Activated naive CD8-positive, alpha-beta T cell (primary cell): ENCODE results near the gene VMAC.

Experiments
- H3K27ac Mint-ChIP-seq: one replicate; pipeline ENCODE4 v1.8.0; 2021; ENCODE audit warnings: mixed read lengths
- H3K27me3 Mint-ChIP-seq: one replicate; pipeline ENCODE4 v1.8.0; 2021; ENCODE audit warnings: mixed read lengths
- H3K36me3 Mint-ChIP-seq: one replicate; pipeline ENCODE4 v1.8.0; 2021; ENCODE audit warnings: mixed read lengths
- H3K4me1 Mint-ChIP-seq: one replicate; pipeline ENCODE4 v1.8.0; 2021; ENCODE audit warnings: low read depth, mixed read lengths
- H3K4me3 Mint-ChIP-seq: one replicate; pipeline ENCODE4 v1.8.0; 2021; ENCODE audit warnings: mild to moderate bottlenecking, mixed read lengths
- H3K9me3 Mint-ChIP-seq: one replicate; pipeline ENCODE4 v1.8.0; 2021; ENCODE audit warnings: low read depth, mixed read lengths

VMAC gene

DNA sequence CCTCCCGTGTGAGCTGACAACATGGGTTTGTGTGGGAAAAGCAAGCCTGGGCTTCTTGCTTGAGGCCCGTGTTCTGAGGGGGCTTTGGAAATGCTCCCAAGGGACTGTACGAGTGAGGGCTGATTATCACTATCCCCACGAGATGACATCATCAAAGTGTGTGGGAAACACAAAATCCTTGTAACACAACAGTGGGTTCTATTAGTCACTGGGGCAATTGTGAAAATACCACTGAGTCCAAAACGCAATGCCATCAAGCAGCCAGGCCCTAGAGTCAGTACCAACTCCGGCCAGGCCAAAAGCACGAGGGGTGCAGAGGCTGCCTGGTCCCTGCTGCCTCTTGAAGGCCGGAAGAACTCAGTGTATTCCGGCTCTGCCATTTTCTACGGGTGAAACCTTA lies 39.0 kb downstream of the VMAC start:
- Mint-ChIP-seq H3K4me3 (no peak overlapping the region), H3K36me3 (no peaks in the 10 kb centered on the region), H3K27me3 (no peaks in the 10 kb centered on the region), H3K4me1 (peaks cover 49% of the 10 kb centered on the region), H3K9me3 (no peaks in the 10 kb centered on the region), H3K27ac (peak overlapping the region; percentile 10)

DNA sequence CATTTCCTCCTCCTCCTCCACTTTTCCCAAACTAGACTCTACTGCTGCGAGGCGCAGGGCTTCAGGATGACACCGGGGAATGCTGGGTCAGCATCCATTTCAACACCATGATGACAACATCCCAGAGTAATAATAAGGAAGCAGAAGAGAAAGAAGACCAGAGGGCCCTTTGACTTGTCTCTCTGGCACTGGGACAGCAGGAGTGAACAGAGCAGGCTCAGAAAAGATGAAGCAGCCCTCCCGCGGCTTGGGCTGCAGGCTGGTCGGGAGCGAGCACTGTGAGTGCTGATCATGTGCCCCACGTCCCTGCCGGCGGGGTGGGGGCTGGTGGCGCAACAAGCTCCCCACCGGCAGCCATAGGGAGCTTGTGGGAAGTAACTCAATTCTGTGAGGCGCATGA lies 42.8 kb downstream of the VMAC start:
- Mint-ChIP-seq H3K27ac (peak overlapping the region; percentile 85), H3K36me3 (peaks cover 9% of the 10 kb centered on the region), H3K4me3 (no peak overlapping the region)

DNA sequence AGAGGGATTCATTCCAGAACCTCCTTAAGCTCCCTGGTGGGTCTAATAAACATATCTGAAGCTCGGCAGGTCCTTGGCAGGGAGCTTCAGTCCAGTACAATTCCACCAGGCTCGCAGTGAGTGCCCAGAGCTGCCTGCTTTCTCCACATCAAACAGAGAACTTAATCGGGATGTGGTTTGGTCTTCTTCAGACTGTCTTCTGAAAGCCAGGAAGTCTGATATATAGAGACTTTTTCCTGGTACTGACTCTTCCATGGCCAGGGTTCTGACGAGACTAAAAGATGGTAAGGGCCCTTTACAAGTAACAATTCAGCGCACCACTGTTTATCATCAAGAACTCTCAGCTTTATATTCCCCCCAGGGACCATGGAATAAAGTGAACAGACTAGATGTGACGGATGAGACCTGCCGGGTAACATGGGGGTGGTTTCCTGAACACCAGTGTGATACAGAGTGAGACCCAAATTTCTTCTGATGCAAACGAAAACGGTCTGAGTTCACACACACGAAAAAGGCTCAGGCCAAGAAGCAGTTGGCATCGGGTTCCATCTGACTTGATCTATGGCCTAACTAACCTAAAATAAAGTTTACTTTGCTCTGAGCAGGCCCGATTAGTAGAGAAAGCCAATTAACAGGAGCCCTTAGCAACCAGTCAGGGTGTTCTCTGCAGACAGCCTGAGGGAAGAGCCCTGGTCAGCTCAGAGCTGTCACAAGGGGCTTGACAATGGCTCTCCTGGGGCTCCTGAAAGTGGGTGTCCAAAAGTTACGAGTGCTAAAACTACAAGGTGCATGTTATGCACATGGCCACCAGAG lies 44.3 kb downstream of the VMAC start:
- H3K4me1 Mint-ChIP-seq = peaks cover 87% of the 10 kb centered on the region
- H3K4me3 Mint-ChIP-seq = peak overlapping the region; percentile 77
- H3K27me3 Mint-ChIP-seq = no peaks in the 10 kb centered on the region
- peak overlapping the region; percentile 79 for H3K27ac Mint-ChIP-seq
- H3K36me3 Mint-ChIP-seq = peaks cover 13% of the 10 kb centered on the region
- no peaks in the 10 kb centered on the region for H3K9me3 Mint-ChIP-seq

More for the DNA sequence above, 42.8 kb downstream of the VMAC start:
- H3K9me3 Mint-ChIP-seq = no peaks in the 10 kb centered on the region
- H3K27me3 Mint-ChIP-seq = no peaks in the 10 kb centered on the region
- H3K4me1 Mint-ChIP-seq = peaks cover 83% of the 10 kb centered on the region

GRCh38 chr19:5949792-5950305 lies 45.2 kb downstream of the VMAC start:
- H3K4me1 Mint-ChIP-seq = peaks cover 92% of the 10 kb centered on the region
- no peaks in the 10 kb centered on the region for H3K27me3 Mint-ChIP-seq
- peaks cover 13% of the 10 kb centered on the region for H3K36me3 Mint-ChIP-seq
- peak overlapping the region; percentile 79 for H3K27ac Mint-ChIP-seq
- peak overlapping the region; percentile 77 for H3K4me3 Mint-ChIP-seq
- H3K9me3 Mint-ChIP-seq = no peaks in the 10 kb centered on the region

DNA sequence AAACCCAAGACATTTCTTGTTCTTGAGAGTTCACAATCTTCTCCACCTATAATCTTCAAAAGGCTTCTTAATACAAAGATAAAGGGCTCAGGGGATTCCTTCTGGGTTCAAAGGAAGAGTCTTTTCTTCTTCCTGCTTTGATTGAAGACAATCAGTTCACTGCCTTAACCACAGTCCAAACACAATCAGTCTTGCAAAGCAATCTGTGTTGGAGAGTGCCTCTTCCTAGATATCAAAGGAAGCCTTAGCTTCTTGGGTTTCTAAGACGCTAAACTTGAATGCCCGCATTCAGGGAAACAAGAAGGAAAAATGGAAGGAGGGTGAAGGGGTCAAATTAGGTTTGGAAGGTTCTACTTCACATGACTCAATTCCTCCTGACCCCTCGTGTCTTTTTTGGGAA lies 46.1 kb downstream of the VMAC start:
- peak overlapping the region; percentile 79 for H3K27ac Mint-ChIP-seq
- peaks cover 92% of the 10 kb centered on the region for H3K4me1 Mint-ChIP-seq
- peaks cover 13% of the 10 kb centered on the region for H3K36me3 Mint-ChIP-seq
- H3K4me3 Mint-ChIP-seq = peak overlapping the region; percentile 77
- H3K9me3 Mint-ChIP-seq = no peaks in the 10 kb centered on the region
- H3K27me3 Mint-ChIP-seq = no peaks in the 10 kb centered on the region

GRCh38 chr19:5951338-5951861 lies 46.7 kb downstream of the VMAC start:
- H3K27ac Mint-ChIP-seq = peak overlapping the region; percentile 79
- no peaks in the 10 kb centered on the region for H3K27me3 Mint-ChIP-seq
- peak overlapping the region; percentile 54 for H3K4me3 Mint-ChIP-seq
- peaks cover 92% of the 10 kb centered on the region for H3K4me1 Mint-ChIP-seq
- no peaks in the 10 kb centered on the region for H3K9me3 Mint-ChIP-seq
- H3K36me3 Mint-ChIP-seq = peaks cover 13% of the 10 kb centered on the region

DNA sequence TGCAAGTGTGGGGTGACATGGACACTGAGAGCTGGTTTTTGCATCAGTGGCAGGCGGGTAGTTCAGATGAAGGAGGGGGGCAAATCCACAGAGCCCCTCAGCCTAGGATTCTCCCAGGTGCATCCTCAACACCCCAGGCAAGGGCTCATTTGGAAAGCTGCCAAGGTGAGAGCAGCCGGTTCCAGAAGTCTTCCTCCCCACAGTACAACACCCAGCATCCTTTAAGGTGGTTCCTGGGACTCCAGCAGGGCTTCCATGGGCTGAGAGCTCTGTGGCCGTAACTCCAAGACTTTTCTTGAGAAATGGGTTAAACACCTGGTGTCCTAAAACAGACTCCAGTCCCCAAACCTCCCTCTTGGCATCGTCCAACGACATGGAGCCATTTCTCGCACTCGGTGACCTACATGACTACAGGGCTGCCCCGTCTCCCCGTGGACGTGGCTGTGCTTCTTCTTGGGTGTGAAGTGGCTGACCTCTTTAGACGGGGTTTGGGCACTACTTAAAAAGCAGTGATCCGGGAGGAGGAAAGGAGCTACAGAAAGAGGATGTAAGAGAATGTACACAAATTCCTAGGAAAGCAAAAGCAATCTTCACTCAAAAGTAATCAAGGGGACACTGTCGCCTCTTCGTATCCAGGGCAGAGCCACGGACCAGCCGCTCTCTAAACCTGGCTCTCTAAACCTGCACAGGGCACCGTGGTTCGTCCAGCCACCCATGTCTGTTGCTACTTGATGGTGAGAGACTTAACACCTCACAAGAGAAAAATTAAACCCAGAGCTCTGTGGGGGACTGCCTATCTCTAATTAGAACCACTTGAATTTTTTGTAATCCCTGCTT lies 47.7 kb downstream of the VMAC start:
- Mint-ChIP-seq H3K27ac (peak overlapping the region; percentile 94), H3K9me3 (no peaks in the 10 kb centered on the region), H3K4me1 (peaks cover 93% of the 10 kb centered on the region), H3K27me3 (no peaks in the 10 kb centered on the region), H3K36me3 (peaks cover 13% of the 10 kb centered on the region), H3K4me3 (peak overlapping the region; percentile 80)

- H3K36me3 Mint-ChIP-seq = peaks cover 13% of the 10 kb centered on the region
- peak overlapping the region; percentile 94 for H3K27ac Mint-ChIP-seq
- peaks cover 93% of the 10 kb centered on the region for H3K4me1 Mint-ChIP-seq
- H3K4me3 Mint-ChIP-seq = peak overlapping the region; percentile 80
- no peaks in the 10 kb centered on the region for H3K9me3 Mint-ChIP-seq
- H3K27me3 Mint-ChIP-seq = no peaks in the 10 kb centered on the region
Observed at GRCh38 chr19:5953030-5953589, 48.4 kb downstream of the VMAC start.

DNA sequence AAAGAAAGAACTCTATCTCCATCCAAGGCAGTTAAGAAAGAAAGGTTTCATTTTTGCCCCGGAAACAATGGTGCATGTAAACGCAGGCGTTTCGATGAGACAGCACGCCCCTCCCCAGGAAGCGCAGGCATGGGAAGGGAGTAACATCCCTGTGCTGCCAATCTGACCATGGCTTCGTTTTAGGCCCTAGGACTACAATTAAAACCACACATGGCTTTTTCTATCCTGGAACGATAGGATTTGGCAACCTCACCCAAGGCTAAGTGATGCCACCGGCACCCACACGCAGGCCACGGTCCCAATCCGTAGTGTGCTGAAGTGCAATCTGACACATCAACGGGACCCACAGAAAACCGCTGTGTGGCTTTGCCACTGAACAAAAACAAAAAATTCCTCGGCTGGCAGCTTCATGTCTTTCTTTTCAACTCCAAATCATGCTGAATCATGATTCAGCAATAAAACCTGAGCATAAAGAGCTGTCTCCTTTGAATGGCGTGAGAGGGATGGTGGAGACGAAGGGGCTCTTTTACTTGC lies 49.1 kb downstream of the VMAC start:
- Mint-ChIP-seq H3K36me3 (peaks cover 13% of the 10 kb centered on the region), H3K9me3 (no peaks in the 10 kb centered on the region), H3K27me3 (no peaks in the 10 kb centered on the region), H3K27ac (peak overlapping the region; percentile 94), H3K4me3 (peak overlapping the region; percentile 80), H3K4me1 (peaks cover 94% of the 10 kb centered on the region)

GRCh38 chr19:5954293-5954692 lies 49.6 kb downstream of the VMAC start:
- Mint-ChIP-seq H3K27ac (peak overlapping the region; percentile 94), H3K36me3 (peaks cover 13% of the 10 kb centered on the region)

DNA sequence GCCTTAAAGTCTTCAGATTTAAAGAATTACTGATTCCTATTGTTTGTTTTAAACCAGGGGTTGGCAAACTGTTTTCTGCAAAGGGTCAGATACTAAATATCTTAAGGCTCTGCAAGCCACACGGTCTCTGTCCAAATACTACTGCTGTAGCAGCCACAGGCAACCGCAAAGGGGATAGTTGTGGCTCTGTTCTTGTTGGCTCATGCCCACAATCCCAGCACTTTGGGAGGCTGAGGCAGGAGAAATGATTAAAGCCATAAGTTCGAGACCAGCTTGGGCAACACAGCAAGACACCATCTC lies 50.9 kb downstream of the VMAC start:
- Mint-ChIP-seq H3K9me3 (no peaks in the 10 kb centered on the region), H3K4me1 (peaks cover 93% of the 10 kb centered on the region), H3K36me3 (peaks cover 10% of the 10 kb centered on the region), H3K4me3 (no peak overlapping the region), H3K27ac (peak overlapping the region; percentile 54), H3K27me3 (no peaks in the 10 kb centered on the region)

More at GRCh38 chr19:5954293-5954692, 49.6 kb downstream of the VMAC start:
- H3K4me3 Mint-ChIP-seq = peak overlapping the region; percentile 80
- H3K9me3 Mint-ChIP-seq = no peaks in the 10 kb centered on the region
- H3K4me1 Mint-ChIP-seq = peaks cover 94% of the 10 kb centered on the region
- no peaks in the 10 kb centered on the region for H3K27me3 Mint-ChIP-seq

DNA sequence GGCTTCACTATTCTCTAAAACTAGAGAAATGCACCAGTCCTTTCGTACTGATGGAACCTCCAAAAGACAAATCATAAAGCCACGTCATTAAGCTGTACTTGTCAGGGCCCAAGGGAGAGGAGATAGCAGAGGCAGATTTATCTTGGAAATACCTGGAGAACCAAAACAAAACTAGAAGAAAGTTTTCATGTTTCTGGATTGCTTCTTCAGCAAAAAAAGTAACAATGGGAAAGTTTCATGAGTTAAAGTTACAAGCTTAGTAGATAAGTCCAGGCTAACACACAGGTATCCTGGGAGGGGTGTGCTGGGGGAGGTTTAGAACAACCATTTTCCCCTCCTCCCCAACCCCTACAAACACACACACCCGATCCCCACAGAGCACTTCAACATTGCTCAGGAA lies 51.7 kb downstream of the VMAC start:
- peak overlapping the region; percentile 18 for H3K27ac Mint-ChIP-seq
- peaks cover 93% of the 10 kb centered on the region for H3K4me1 Mint-ChIP-seq
- no peak overlapping the region for H3K4me3 Mint-ChIP-seq
- no peaks in the 10 kb centered on the region for H3K27me3 Mint-ChIP-seq
- H3K9me3 Mint-ChIP-seq = no peaks in the 10 kb centered on the region
- H3K36me3 Mint-ChIP-seq = peaks cover 5% of the 10 kb centered on the region

DNA sequence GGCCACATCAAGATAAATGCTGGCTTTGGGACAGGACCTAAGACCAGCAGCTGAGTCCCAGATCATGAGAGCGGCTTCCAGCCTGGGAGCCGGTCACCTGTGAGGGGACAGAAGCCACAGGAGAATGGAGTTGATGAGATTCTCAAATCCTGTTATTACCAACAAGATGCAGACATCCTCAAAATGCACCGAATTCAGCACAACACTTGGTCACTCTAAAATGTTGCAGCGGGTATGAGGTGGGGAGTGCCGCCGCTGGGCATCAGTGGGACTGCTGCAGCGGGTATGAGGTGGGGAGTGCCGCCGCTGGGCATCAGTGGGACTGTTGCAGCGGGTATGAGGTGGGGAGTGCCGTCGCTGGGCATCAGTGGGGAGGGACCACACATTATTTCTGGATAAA lies 52.1 kb downstream of the VMAC start:
- H3K9me3 Mint-ChIP-seq = no peaks in the 10 kb centered on the region
- H3K27ac Mint-ChIP-seq = peak overlapping the region; percentile 18
- peaks cover 5% of the 10 kb centered on the region for H3K36me3 Mint-ChIP-seq
- peaks cover 94% of the 10 kb centered on the region for H3K4me1 Mint-ChIP-seq
- H3K27me3 Mint-ChIP-seq = no peaks in the 10 kb centered on the region
- H3K4me3 Mint-ChIP-seq = no peak overlapping the region

GRCh38 chr19:5957170-5957569 lies 52.5 kb downstream of the VMAC start:
- H3K27ac Mint-ChIP-seq = peak overlapping the region; percentile 22
- no peaks in the 10 kb centered on the region for H3K27me3 Mint-ChIP-seq
- peaks cover 5% of the 10 kb centered on the region for H3K36me3 Mint-ChIP-seq
- H3K9me3 Mint-ChIP-seq = no peaks in the 10 kb centered on the region
- H3K4me1 Mint-ChIP-seq = peaks cover 94% of the 10 kb centered on the region
- H3K4me3 Mint-ChIP-seq = no peak overlapping the region
